Heart right ventricle (tissue), 16 donors: ENCODE measurements around the gene VANGL1. TPM values are rescaled to one million over a fixed set of nuclear protein-coding genes. Genes with fewer than 3 reads are reported as not detected.

Experiments used
- ATAC-seq, 8 donors: fragments of 200-7000 bp; cut with Tn5 transposase; one replicate each; pipeline ENCODE4 v1.9.1; 2020; ENCODE audit warnings: mild to moderate bottlenecking in 8 of 8, moderate library complexity in 8 of 8, moderate number of reproducible peaks in 1 of 8
- DNase-seq, 2 donors: peaks; one replicate each; pipeline ENCODE4 v3.0.0-alpha.2; 2020
- H3K27ac ChIP-seq, 10 donors: fragments of 200-600 bp; sonication (generic) in 2 of 10; one replicate each; pipeline versions ENCODE4 v1.5.0 to v1.8.0; 2020 to 2022; ENCODE audit warnings: mild to moderate bottlenecking in 3 of 10
- H3K27me3 ChIP-seq, 7 donors: fragments of 200-600 bp; one replicate each; pipeline ENCODE4 v1.8.0; 2021 to 2022; ENCODE audit warnings: mild to moderate bottlenecking in 2 of 7
- H3K36me3 ChIP-seq, 9 donors: fragments of 200-600 bp; sonication (generic) in 1 of 9; one replicate each; pipeline versions ENCODE4 v1.5.0 to v1.8.0; 2020 to 2022; ENCODE audit warnings: mild to moderate bottlenecking in 2 of 9
- H3K4me1 ChIP-seq, 9 donors: fragments of 200-600 bp; sonication (generic) in 1 of 9; one replicate each; pipeline versions ENCODE4 v1.5.0 to v1.8.0; 2020 to 2022; ENCODE audit warnings: mild to moderate bottlenecking in 4 of 9
- H3K4me3 ChIP-seq, 10 donors: fragments of 200-600 bp; sonication (generic) in 2 of 10; one replicate each; pipeline versions ENCODE4 v1.5.0 to v1.8.0; 2020 to 2022; ENCODE audit warnings: mild to moderate bottlenecking in 7 of 10, moderate library complexity in 2 of 10
- H3K9me3 ChIP-seq, 11 donors: fragments of 200-600 bp in 10 of 11; sonication (generic) in 2 of 11; one replicate each; pipeline versions ENCODE4 v1.5.0 to v1.8.0; 2013 to 2022; ENCODE audit warnings: mild to moderate bottlenecking in 2 of 11, control low read depth in 1 of 11, moderate library complexity in 1 of 11
- WGBS, 2 donors: extraction: QIAGEN DNeasy Blood & Tissue Kit; methylation state at CpG; one replicate each; pipeline ENCODE4 v1.1.7; 2013; ENCODE audit warnings: inconsistent platforms in 1 of 2; 5-methylcytosine and 5-hydroxymethylcytosine counted together
- intact Hi-C, 10 donors: fragments of 100-400 bp; cut with DNase I; formaldehyde crosslinking; loops; one replicate each; pipeline versions ENCODE4 v1.11.1 to v1.14.2; 2022
- polyA plus RNA-seq, 2 donors: library from polyadenylated mRNA; stranded (reverse); fragments of 200-250 nt; gene quantifications; one replicate each; pipeline ENCODE4 v1.2.3, GENCODE V29; 2013
- total RNA-seq, 10 donors: library from RNA; stranded (reverse); fragmentation: NEBNext Ultra II Directional in 3 of 10; extraction: Animal tissue kit (Norgen Biotek cat#: 25700) in 3 of 10; gene quantifications; one replicate each; pipeline versions ENCODE4 v1.2.1 to v1.2.4, GENCODE V29; 2021 to 2023
- TF ChIP-seq, protein P1 (sequence below), 9 donors: fragments of 200-600 bp; sonication (generic) in 2 of 9; IDR thresholded peaks; one replicate each; pipeline versions ENCODE4 v1.5.0 to v1.8.0; 2021 to 2022; ENCODE audit warnings: antibody characterized with exemption in 9 of 9, mild to moderate bottlenecking in 5 of 9, moderate library complexity in 1 of 9
- donor health status: Arrhythmogenic right ventricular cardiomyopathy.
- donor health status: ischemic (EF 13 %, LVEDD 7.1; RV severe dilation, severe dysfunction).
- donor health status: healthy with polysubstance abuse.
- donor health status: DM: no; HTN: yes; CAD: no.
- donor health status: DM: no; HTN: no; CAD: no.
- donor health status: ischemic (EF 25% LVEDD 6.9; RV normal size, moderate dysfunction).
- donor health status: ischemic (EF 25% LVEDD 5.7; RV mildly dilated, moderate dysfunction).
- donor health status: healthy.
- donor health status: DM: yes; HTN: yes; CAD: no.
- donor health status: Ischemic cardiomyopathy.
- donor health status: ischemic (EF 35%, LVEDD 5.7; RV mildly dilated, moderate dysfunction).
- donor health status: nonischemic (EF 11% LVEDD 7.7; RV severe dilation, severe dysfunction).
- donor health status: DM: yes; HTN: yes; CAD: no.
- donor health status: PGD.
- donor health status: ischemic (EF 29% LVEDD 5.4; RV normal size, mild dysfunction).
- donor health status: nonischemic (EF 23%, LVEDD 6.1; RV moderate dilation, normal function).

Gene VANGL1
- total and polyA plus RNA-seq, 12 donors: 1.7 to 9.8 (median 6.9) TPM

DNA sequence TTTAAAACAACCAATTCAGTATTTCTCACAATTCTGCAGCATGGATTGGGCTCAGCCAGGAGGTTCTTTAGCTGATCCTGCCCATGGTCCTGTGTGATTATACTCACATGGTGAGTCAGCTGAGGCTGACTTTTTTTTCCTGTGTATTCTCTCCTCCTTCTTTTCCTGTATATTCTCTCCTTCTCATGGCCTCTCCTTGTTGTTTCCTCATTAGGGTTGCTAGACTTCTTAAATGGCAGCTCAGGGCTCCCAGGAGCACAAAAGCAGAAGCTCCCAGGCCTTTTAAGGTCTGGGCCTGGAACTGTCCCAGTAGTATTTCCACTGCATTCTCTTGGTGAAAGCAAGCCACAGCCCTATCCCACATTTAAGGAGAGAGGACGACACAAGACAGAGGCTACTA is 26.8 kb downstream of the VANGL1 start:
- Histone ChIP-seq H3K27me3 (no peaks in the 10 kb centered on the region), H3K9me3 (peaks cover 0 to 11% (median 0%) of the 10 kb centered on the region in 11 donors), H3K4me3 (no peak overlapping the region), H3K4me1 (peaks cover 0 to 72% (median 24%) of the 10 kb centered on the region in 9 donors), H3K36me3 (peaks cover 0 to 69% (median 16%) of the 10 kb centered on the region in 9 donors), H3K27ac (peak overlapping the region in 3 of 10 donors; percentile 27 to 88 (median 76))
- ATAC-seq (no peak), DNase-seq (no peak)
- intact Hi-C loops: loop anchor here in 1 of 10 donors (5.0 kb wide), 1 partner anchor 39 kb away; no protein-coding TSS in a partner anchor
- TF ChIP-seq, protein P1, sequence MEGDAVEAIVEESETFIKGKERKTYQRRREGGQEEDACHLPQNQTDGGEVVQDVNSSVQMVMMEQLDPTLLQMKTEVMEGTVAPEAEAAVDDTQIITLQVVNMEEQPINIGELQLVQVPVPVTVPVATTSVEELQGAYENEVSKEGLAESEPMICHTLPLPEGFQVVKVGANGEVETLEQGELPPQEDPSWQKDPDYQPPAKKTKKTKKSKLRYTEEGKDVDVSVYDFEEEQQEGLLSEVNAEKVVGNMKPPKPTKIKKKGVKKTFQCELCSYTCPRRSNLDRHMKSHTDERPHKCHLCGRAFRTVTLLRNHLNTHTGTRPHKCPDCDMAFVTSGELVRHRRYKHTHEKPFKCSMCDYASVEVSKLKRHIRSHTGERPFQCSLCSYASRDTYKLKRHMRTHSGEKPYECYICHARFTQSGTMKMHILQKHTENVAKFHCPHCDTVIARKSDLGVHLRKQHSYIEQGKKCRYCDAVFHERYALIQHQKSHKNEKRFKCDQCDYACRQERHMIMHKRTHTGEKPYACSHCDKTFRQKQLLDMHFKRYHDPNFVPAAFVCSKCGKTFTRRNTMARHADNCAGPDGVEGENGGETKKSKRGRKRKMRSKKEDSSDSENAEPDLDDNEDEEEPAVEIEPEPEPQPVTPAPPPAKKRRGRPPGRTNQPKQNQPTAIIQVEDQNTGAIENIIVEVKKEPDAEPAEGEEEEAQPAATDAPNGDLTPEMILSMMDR (IDR thresholded peaks at IDR 0.05): no peak
- WGBS, 2 donors: 58 to 62% methylated on average over 1 of the region's 1 CpG

DNA sequence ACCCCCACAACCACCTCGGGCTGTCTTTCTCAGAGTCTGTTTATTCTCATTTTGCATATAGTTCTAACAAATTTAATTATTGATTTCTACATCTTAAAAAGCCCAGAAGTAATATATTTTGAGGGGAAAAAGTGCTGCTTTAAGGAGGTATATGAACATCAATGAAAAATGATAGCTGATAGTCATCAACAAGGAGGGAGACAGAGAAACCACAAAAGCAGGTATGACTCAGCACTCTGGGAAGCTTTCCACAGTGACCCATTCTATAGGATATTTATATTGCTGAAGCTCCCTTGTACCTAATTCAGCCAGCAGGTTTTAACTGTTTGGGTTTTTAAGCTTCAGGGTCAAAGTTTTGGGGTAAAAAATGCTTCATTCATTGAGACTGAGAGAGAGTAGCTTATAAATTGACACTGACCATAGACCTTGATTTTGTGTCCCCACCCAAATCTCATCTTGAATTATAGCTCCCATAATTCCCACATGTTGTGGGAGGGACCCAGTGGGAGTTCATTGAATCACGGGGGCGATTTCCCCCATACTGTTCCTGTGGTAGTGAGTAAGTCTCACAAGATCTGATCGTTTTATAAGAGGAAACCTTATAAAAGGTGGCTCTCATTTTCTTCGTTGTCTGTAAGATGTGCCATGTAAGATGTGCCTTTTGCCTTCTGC is 27.4 kb downstream of the VANGL1 start:
- intact Hi-C loops: loop anchor here in 1 of 10 donors (5.0 kb wide), 1 partner anchor 38 kb away; no protein-coding TSS in a partner anchor
- WGBS, 2 donors: 94 to 96% methylated on average over 5 of the region's 5 CpGs
- ATAC-seq (no peak), DNase-seq (no peak)
- Histone ChIP-seq H3K4me3 (no peak overlapping the region), H3K4me1 (peaks cover 0 to 72% (median 24%) of the 10 kb centered on the region in 9 donors), H3K9me3 (peaks cover 0 to 11% (median 0%) of the 10 kb centered on the region in 11 donors), H3K36me3 (peaks cover 0 to 63% (median 12%) of the 10 kb centered on the region in 9 donors), H3K27ac (peak overlapping the region in 1 of 10 donors; percentile 88), H3K27me3 (no peaks in the 10 kb centered on the region)
- TF ChIP-seq, protein P1 (IDR thresholded peaks at IDR 0.05): no peak

DNA sequence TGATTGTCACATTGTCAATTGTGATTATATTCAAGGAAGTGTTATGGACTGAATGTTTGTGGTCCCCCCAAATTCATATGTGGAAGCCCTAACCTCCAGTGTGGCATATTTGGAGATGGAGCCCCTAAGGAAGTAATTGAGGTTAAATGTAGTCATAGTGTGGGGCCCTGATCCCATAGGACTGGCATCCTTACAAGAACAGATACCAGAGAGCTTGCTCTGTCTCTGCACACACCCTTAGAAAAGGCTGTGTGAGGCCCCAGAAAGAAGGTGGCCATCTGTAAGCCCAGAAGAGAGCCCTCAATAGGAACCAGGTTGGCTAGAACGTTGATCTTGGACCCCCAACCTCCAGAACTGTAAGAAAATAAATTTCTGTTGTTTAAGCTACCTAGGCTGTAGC is 28.1 kb downstream of the VANGL1 start:
- DNase-seq (no peak), ATAC-seq (no peak)
- intact Hi-C loops: loop anchor here in 1 of 10 donors (5.0 kb wide), 1 partner anchor 37 kb away; no protein-coding TSS in a partner anchor
- WGBS, 2 donors: 89 to 91% methylated on average over 1 of the region's 1 CpG
- Histone ChIP-seq H3K36me3 (peaks cover 0 to 55% (median 6%) of the 10 kb centered on the region in 9 donors), H3K4me1 (peaks cover 0 to 70% (median 24%) of the 10 kb centered on the region in 9 donors), H3K27ac (no peak overlapping the region), H3K4me3 (no peak overlapping the region), H3K9me3 (peaks cover 0 to 11% (median 0%) of the 10 kb centered on the region in 11 donors), H3K27me3 (no peaks in the 10 kb centered on the region)
- TF ChIP-seq, protein P1 (IDR thresholded peaks at IDR 0.05): no peak

DNA sequence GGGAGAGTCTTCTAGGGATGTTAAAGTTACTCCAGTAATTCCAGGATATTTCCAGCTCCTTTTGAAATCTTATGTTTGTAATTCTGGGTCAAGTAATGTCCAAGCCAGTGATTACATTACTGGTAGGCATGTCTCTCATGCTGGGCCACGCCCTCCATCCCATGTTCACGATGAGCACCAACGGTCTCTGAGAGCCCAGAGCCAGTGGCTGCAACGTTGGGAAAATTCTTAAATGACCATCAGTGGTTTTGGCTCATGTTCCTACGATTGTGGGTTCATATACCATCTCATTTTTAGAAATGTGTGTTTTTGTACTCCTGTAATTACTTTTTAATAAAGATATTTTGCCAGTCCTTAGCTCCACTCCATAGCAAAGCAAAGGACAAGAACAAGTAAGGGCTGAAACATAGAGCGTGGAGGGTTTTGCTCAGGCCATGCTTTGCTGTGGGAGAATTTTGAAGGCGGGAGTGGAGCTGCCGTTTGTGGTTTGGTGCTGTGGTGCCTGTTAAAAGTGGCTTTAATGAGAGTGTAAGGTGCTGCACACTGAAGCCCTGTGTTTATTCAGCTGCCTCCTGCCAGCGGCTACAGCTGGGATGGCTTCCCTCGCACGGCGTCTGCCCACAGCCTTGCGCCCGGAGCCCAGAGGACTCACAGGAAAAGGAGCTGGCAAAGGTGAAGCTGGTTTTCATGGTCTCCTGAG is 28.9 kb downstream of the VANGL1 start:
- H3K27me3 ChIP-seq: no peaks in the 10 kb centered on the region
- peaks cover 0 to 11% (median 0%) of the 10 kb centered on the region in 11 donors for H3K9me3 ChIP-seq
- H3K27ac ChIP-seq: no peak overlapping the region
- peaks cover 0 to 64% (median 21%) of the 10 kb centered on the region in 9 donors for H3K4me1 ChIP-seq
- DNase-seq: no peak
- H3K36me3 ChIP-seq: peaks cover 0 to 48% (median 6%) of the 10 kb centered on the region in 9 donors
- intact Hi-C loops: no loop called here
- no peak overlapping the region for H3K4me3 ChIP-seq
- TF ChIP-seq, protein P1 (IDR thresholded peaks at IDR 0.05): no peak
- no peak for ATAC-seq
- WGBS, 2 donors: 86 to 90% methylated on average over 14 of the region's 14 CpGs
